Neural cell (in vitro differentiated cells): ENCODE measurements around the gene ATF7.

ENCODE experiments used
- EZH2 ChIP-seq: fragments of 200-600, 300-800 bp; shearing (Covaris generic), sonication (generic); IDR thresholded peaks from 2 replicates; pipeline ENCODE4 v1.6.1; 2014; ENCODE audit warnings: antibody characterized with exemption, low read length, borderline replicate concordance, mild to moderate bottlenecking; ENCODE audit not compliant: insufficient read depth, poor library complexity, severe bottlenecking
- POLR2AphosphoS5 ChIP-seq: IDR thresholded peaks from 2 replicates; pipeline ENCODE4 v1.6.1; 2012
- RAD21 ChIP-seq: fragments of 450-650 bp; conservative IDR thresholded peaks from 2 replicates; pipeline ENCODE4 v1.6.1; 2014; ENCODE audit warnings: antibody characterized with exemption, mild to moderate bottlenecking, moderate library complexity
- SMC3 ChIP-seq: fragments of 450-650 bp; conservative IDR thresholded peaks from 2 replicates; pipeline ENCODE4 v1.6.1; 2014; ENCODE audit warnings: antibody characterized with exemption, mild to moderate bottlenecking, moderate library complexity; ENCODE audit not compliant: poor library complexity
- TF ChIP-seq, protein P1 (sequence below): fragments of 450-650 bp; IDR thresholded peaks from 2 replicates; pipeline ENCODE4 v1.5.1; 2014; ENCODE audit warnings: antibody characterized with exemption, mild to moderate bottlenecking, moderate library complexity; ENCODE audit not compliant: poor library complexity, severe bottlenecking

DNA sequence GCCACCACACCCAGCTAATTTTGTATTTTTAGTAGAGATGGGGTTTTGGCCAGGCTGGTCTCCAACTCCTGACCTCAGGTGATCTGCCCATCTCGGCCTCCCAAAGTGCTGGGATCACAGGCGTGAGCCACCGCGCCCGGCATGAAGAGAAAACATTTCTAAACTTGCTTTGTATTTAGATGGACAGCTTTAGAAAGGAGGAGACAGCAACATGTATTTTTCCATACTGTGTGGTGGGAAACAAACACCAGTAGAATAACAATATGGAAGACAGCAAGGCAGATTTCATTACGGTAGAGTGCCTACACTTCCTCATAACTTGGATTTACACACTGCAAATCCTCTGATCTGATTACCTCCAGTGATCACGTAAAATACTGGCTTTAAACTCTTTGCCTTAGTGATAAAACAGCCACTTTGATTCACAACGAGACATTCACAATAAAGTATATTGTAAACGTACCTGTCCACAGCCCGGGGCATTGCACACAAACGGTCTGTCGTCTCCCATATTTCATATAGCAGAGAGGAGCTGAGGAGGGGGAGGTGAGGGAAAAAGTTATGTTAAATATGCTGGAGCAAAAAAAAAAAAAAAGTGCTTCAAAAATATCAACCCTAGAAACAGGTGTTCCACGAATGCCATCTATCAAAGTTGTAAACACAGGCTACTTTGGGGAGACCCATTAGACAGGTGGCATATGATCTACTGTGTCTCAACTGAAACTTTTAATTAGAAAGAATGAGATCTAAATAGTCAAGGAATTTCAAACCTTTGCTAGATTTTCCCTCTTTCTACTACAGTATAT, 25.5 kb downstream of the ATF7 start:
- TF ChIP-seq SMC3 (no peak), RAD21 (no peak), EZH2 (no peak), POLR2AphosphoS5 (no peak)
- TF ChIP-seq, protein P1, sequence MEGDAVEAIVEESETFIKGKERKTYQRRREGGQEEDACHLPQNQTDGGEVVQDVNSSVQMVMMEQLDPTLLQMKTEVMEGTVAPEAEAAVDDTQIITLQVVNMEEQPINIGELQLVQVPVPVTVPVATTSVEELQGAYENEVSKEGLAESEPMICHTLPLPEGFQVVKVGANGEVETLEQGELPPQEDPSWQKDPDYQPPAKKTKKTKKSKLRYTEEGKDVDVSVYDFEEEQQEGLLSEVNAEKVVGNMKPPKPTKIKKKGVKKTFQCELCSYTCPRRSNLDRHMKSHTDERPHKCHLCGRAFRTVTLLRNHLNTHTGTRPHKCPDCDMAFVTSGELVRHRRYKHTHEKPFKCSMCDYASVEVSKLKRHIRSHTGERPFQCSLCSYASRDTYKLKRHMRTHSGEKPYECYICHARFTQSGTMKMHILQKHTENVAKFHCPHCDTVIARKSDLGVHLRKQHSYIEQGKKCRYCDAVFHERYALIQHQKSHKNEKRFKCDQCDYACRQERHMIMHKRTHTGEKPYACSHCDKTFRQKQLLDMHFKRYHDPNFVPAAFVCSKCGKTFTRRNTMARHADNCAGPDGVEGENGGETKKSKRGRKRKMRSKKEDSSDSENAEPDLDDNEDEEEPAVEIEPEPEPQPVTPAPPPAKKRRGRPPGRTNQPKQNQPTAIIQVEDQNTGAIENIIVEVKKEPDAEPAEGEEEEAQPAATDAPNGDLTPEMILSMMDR, result no peak
